GM12872 (cell line): ENCODE results near the gene EHD3.

Experiments used
- TF ChIP-seq, protein P1 (sequence below): IDR thresholded peaks from 3 replicates; pipeline ENCODE4 v1.5.1; 2011; ENCODE audit warnings: low read depth, mild to moderate bottlenecking, low read length, moderate library complexity; ENCODE audit not compliant: insufficient read depth

Gene EHD3

DNA sequence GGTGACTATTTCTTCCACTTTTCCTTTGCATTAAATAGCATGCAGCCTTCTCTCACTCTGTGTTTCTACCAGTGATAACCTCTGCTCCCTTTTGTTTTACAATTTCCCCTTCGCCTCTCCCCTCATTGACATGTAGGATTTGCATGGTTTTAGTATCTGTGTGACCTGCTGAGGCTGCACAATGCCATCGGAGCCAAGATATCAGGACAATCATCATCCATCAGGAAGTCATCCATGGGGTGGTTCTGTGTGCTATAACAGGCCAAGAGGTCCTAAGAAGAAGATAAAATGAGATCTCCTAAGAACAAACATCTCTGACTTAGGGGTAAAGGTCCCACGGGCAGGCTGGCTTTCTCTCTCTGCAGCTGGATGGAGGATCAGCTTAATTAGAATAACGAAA lies 65.6 kb downstream of the EHD3 start:
- TF ChIP-seq, protein P1, sequence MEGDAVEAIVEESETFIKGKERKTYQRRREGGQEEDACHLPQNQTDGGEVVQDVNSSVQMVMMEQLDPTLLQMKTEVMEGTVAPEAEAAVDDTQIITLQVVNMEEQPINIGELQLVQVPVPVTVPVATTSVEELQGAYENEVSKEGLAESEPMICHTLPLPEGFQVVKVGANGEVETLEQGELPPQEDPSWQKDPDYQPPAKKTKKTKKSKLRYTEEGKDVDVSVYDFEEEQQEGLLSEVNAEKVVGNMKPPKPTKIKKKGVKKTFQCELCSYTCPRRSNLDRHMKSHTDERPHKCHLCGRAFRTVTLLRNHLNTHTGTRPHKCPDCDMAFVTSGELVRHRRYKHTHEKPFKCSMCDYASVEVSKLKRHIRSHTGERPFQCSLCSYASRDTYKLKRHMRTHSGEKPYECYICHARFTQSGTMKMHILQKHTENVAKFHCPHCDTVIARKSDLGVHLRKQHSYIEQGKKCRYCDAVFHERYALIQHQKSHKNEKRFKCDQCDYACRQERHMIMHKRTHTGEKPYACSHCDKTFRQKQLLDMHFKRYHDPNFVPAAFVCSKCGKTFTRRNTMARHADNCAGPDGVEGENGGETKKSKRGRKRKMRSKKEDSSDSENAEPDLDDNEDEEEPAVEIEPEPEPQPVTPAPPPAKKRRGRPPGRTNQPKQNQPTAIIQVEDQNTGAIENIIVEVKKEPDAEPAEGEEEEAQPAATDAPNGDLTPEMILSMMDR, result no peak

DNA sequence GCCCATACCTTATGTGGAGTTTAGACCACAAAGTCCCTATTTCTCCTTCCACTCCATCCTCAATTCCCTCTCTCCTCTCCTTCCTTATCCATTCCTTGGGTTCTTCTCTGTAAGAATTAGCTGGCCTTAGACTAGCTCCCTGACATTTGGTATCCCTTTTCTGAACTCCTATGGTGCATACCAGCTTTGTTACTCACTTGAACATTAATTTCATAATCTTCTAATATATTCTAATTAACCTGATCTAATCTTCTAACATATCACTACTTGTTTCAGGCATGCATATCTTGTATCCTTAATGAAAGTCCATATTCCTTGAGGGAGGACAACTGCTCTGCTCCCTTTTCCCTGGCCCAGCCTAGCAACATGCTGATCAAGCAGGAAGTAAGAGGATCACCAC lies 66.4 kb downstream of the EHD3 start:
- TF ChIP-seq, protein P1, result no peak

DNA sequence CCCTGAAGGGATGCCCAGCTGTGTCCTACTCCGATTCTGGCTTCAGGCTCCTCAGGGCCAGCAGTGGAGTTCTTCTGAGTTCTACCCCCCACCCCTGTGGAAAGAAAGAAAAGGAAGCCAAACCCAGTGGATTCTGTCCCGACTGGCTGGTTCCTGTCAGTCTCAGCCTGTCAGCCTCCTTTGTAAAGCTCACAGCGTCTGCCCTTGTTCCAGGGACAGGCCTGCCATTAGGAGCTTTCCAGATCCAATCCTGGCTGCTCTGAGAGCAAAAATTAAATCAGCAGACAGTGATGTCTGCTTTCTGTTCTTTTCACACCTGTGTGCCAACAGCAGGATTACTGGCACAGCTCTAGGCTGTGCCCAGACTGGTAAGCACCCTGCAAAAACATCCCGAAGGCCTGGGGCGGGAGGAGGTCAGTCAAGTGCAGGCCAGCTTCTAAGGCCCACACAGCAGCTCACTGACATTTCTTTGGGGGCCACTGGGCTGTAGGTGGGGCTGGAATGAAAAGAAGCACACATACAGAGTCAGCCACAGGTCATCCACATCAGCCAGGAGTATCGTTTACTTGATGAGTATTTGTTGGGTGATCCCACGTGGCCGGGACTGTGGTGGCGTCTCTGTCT lies 69.1 kb downstream of the EHD3 start:
- TF ChIP-seq, protein P1, result no peak

DNA sequence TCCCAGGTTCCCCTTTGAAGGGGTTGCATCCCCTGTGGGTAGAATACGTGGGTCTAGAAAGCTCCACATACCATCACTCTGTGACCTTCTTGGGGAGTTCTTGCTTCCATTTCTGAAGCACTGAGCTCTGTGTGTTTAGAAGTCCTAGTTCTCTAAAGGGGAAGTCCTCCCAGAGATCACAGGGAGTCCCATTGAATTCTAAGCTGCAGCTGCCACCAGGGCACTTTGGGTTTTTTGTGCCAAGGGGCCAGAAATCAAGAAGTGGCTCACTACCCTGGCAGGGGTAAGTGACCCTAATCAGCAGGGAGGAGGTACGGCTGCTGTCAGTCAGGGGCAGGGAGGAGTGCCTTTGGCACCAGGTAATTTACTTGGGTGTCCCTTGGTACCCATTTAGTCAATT lies 70.9 kb downstream of the EHD3 start:
- TF ChIP-seq, protein P1, result no peak

DNA sequence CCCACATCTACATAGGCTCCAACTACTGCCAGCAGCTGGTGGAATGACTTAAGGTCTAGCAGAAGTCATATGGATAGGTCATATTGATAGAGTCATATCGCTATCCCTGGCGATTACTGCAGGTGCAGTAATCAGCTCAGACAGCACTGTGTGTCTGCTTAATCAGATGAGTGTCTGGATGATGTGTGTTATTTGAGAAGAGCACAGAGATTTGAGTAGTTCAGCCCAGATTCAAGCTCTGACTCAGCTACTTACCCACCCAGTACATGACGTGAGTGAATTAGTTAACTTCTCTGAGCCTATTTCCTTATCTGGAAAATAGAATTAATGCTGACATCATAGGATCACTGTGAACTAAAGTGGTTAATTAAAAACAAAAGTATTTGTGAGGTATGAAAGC lies 78.9 kb downstream of the EHD3 start:
- TF ChIP-seq, protein P1, result no peak

DNA sequence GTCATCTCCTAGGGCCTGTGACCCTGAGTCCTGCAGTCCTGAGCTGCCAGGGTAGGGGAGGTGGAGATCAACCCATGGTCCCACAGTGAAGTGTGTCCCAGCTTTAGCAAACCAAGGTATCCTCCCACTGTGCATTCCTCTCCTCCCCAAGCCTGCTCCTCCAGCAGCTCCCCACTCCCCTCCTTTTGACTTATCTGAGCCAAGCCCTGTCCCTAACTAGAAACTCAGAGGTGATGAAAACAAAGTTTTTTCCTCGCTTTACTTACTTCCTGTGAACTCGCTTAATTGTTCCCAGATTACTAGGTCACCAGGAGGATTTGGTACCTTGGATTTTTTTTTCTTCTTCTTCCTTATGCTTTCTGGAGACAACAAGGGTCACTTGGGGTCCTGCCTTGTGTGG lies 80.8 kb downstream of the EHD3 start:
- TF ChIP-seq, protein P1, result no peak

DNA sequence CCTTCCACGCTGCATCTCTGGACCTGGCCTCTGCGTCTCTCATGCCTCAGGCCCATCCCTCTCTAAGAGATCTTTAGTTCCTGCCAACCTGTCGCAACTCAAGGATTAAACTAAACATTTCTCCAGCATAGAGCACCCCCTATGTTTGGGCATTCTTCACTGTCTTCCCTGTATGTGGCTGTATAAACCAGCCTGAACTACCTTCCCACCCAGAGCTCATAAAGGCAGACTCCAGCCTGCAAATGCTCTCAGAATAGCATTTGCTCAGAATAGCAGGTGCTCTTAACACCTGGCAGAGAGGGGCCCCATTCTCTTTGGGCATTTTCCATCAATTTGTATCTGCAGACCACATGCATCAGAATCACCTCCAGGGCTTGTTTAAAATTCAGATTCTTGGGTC lies 83.4 kb downstream of the EHD3 start:
- TF ChIP-seq, protein P1, result no peak
